Measurements from ENCODE around the gene GUCY2D. TPM values are rescaled to one million over a fixed set of nuclear protein-coding genes. Genes with fewer than 3 reads are reported as not detected.

The GUCY2D gene
- total RNA-seq, 2 donors from 2014 or later, result 1.2 to 1.6 TPM

DNA sequence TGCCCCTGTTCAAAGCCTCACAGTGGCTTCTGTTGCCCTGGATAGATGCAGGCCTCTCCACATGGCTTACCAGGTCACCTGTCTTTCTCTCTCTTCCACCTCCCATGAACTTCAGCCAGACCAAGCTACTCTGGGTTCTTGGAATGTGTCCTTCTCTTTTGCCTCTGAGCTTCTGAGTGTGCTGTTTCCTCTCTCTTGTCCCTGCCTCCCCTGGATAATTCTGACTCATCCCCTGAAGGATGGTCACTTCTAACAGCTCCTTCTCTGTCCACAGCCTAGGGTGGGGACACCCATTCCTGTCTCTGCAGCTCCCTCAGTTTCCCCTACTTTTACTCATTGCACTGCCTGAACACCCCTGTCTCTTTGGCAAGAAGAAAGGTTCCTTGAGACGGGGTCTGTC, 2.9 kb downstream of the GUCY2D start:
- Histone ChIP-seq H3K27ac (ENCODE audit: low read depth, low read length) (no peak overlapping the region), H3K27me3 (ENCODE audit: control insufficient read depth, insufficient read depth, low read length, poor library complexity, severe bottlenecking) (peaks cover 58% of the 10 kb centered on the region)
- H3K9me3 Mint-ChIP-seq, result no peaks in the 10 kb centered on the region

DNA sequence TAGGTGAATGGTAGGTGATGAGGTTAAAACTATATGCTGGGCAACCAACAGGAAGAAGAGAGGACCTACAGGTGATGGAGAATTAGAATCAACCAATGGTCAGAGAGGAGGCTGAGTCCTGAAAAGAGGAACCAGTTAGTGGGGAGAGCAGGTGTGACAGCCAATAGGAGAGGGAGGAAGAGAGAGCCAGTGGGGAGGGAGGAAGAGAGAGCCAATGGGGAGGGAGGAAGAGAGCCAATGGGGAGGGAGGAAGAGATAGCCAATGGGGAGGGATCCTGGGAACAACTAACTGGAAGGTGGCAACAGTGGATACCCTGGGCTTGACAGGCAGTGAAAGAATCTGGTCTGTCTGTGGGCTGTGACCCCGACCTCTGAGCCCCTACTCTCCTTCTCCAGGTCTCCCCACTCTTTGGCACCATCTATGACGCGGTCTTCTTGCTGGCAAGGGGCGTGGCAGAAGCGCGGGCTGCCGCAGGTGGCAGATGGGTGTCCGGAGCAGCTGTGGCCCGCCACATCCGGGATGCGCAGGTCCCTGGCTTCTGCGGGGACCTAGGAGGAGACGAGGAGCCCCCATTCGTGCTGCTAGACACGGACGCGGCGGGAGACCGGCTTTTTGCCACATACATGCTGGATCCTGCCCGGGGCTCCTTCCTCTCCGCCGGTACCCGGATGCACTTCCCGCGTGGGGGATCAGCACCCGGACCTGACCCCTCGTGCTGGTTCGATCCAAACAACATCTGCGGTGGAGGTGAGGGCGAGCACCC, 3.7 kb downstream of the GUCY2D start:
- Mint-ChIP-seq H3K27me3 (ENCODE audit: insufficient read depth) (peaks cover 57% of the 10 kb centered on the region), H3K4me3 (no peak overlapping the region), H3K27ac (no peak overlapping the region), H3K4me1 (peaks cover 14% of the 10 kb centered on the region), H3K36me3 (ENCODE audit: low read depth) (no peaks in the 10 kb centered on the region), H3K9me3 (no peaks in the 10 kb centered on the region)
- DNase-seq, result no peak
- Histone ChIP-seq H3K9me3 (ENCODE audit: control insufficient read depth, low read length) (no peaks in the 10 kb centered on the region), H3K9ac (ENCODE audit: extremely low read depth, low read length, poor library complexity, severe bottlenecking) (no peak overlapping the region), H3K36me3 (ENCODE audit: control insufficient read depth, insufficient read depth, low read length) (no peaks in the 10 kb centered on the region), H3K4me3 (ENCODE audit: low read length) (no peak overlapping the region), H3K4me1 (ENCODE audit: control insufficient read depth, insufficient read depth, low read length) (no peaks in the 10 kb centered on the region), H3K27ac (ENCODE audit: low read depth, low read length) (no peak overlapping the region), H3K27me3 (ENCODE audit: control insufficient read depth, insufficient read depth, low read length, poor library complexity, severe bottlenecking) (peaks cover 50% of the 10 kb centered on the region)
- WGBS, 2 experiments (ENCODE audit: insufficient coverage in 1 of 2, insufficient read length in 1 of 2), result 94 to 97% methylated on average over 23 to 30 of the region's 30 CpGs
- TF ChIP-seq, protein P1, sequence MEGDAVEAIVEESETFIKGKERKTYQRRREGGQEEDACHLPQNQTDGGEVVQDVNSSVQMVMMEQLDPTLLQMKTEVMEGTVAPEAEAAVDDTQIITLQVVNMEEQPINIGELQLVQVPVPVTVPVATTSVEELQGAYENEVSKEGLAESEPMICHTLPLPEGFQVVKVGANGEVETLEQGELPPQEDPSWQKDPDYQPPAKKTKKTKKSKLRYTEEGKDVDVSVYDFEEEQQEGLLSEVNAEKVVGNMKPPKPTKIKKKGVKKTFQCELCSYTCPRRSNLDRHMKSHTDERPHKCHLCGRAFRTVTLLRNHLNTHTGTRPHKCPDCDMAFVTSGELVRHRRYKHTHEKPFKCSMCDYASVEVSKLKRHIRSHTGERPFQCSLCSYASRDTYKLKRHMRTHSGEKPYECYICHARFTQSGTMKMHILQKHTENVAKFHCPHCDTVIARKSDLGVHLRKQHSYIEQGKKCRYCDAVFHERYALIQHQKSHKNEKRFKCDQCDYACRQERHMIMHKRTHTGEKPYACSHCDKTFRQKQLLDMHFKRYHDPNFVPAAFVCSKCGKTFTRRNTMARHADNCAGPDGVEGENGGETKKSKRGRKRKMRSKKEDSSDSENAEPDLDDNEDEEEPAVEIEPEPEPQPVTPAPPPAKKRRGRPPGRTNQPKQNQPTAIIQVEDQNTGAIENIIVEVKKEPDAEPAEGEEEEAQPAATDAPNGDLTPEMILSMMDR (conservative IDR thresholded peaks at IDR 0.05), result no peak

More for the DNA sequence above, 2.9 kb downstream of the GUCY2D start:
- Mint-ChIP-seq H3K36me3 (ENCODE audit: low read depth) (no peaks in the 10 kb centered on the region), H3K27me3 (ENCODE audit: insufficient read depth) (peaks cover 61% of the 10 kb centered on the region), H3K27ac (no peak overlapping the region), H3K4me3 (no peak overlapping the region), H3K4me1 (peaks cover 14% of the 10 kb centered on the region)
- H3K9me3 ChIP-seq (ENCODE audit: control insufficient read depth, low read length), result no peaks in the 10 kb centered on the region
- no peak overlapping the region for H3K4me3 ChIP-seq (ENCODE audit: low read length)
- H3K4me1 ChIP-seq (ENCODE audit: control insufficient read depth, insufficient read depth, low read length), result no peaks in the 10 kb centered on the region
- TF ChIP-seq, protein P1 (conservative IDR thresholded peaks at IDR 0.05), result no peak
- no peak for DNase-seq
- no peak overlapping the region for H3K9ac ChIP-seq (ENCODE audit: extremely low read depth, low read length, poor library complexity, severe bottlenecking)
- 94 to 100% methylated on average over 1 of the region's 1 CpG for WGBS, 2 experiments (ENCODE audit: insufficient coverage in 1 of 2, insufficient read length in 1 of 2)
- no peaks in the 10 kb centered on the region for H3K36me3 ChIP-seq (ENCODE audit: control insufficient read depth, insufficient read depth, low read length)

DNA sequence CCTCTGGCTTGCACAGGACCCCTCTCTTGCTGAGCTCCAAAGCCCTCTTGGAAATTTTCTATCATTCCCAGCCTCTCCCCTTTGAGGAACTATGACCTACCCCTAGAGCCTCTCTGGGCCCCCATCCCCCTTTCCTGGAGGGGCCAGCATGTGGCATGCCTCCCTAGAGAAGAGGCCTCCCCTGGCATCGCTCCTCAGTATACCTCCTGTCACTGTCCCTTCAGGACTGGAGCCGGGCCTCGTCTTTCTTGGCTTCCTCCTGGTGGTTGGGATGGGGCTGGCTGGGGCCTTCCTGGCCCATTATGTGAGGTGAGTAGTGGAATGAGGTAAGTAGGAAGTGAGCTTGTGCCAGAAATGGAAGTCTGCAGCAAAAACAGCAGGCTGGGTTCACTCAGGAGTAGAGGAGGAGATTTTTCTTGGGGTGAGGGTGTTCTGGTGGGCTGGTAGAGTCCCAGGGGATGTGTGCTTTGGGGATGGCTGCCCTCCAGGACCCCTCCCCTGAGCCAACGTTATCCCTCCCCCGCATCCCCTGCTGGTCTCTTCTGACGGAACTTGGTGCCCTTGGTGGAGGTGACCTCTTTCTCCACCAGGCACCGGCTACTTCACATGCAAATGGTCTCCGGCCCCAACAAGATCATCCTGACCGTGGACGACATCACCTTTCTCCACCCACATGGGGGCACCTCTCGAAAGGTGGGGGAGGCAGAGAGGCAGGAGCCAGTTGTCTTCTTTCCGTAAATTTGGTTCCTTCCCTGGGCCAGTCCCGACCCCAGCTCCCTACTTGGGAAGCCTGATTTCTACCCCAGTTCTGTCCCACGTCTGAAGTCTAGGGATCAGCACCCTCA, 4.6 kb downstream of the GUCY2D start:
- no peaks in the 10 kb centered on the region for H3K36me3 Mint-ChIP-seq (ENCODE audit: low read depth)
- H3K9me3 ChIP-seq (ENCODE audit: control insufficient read depth, low read length), result no peaks in the 10 kb centered on the region
- H3K27me3 ChIP-seq (ENCODE audit: control insufficient read depth, insufficient read depth, low read length, poor library complexity, severe bottlenecking), result peaks cover 44% of the 10 kb centered on the region
- no peak overlapping the region for H3K4me3 Mint-ChIP-seq
- H3K9me3 Mint-ChIP-seq, result no peaks in the 10 kb centered on the region
- TF ChIP-seq, protein P1 (conservative IDR thresholded peaks at IDR 0.05), result peak; percentile 32
- no peak overlapping the region for H3K9ac ChIP-seq (ENCODE audit: extremely low read depth, low read length, poor library complexity, severe bottlenecking)
- H3K27me3 Mint-ChIP-seq (ENCODE audit: insufficient read depth), result peaks cover 58% of the 10 kb centered on the region
- no peak overlapping the region for H3K27ac ChIP-seq (ENCODE audit: low read depth, low read length)
- no peak for DNase-seq
- no peaks in the 10 kb centered on the region for H3K36me3 ChIP-seq (ENCODE audit: control insufficient read depth, insufficient read depth, low read length)
- 78 to 87% methylated on average over 9 to 14 of the region's 14 CpGs for WGBS, 2 experiments (ENCODE audit: insufficient coverage in 1 of 2, insufficient read length in 1 of 2)
- no peak overlapping the region for H3K4me3 ChIP-seq (ENCODE audit: low read length)
- no peak overlapping the region for H3K27ac Mint-ChIP-seq
- H3K4me1 Mint-ChIP-seq, result peaks cover 13% of the 10 kb centered on the region
- H3K4me1 ChIP-seq (ENCODE audit: control insufficient read depth, insufficient read depth, low read length), result no peaks in the 10 kb centered on the region

Data from endodermal cell (in vitro differentiated cells).